DOHH2 (cell line): ENCODE data around the gene TWF2.
A peak's percentile ranks its signal among the peaks of the same experiment; 100 is the strongest.

Experiments
- H3F3A ChIP-seq: fragments of 200-600 bp; sonication (generic), shearing (Covaris generic); 2 replicates; pipeline ENCODE4 v1.6.0; 2016; ENCODE audit warnings: antibody characterized with exemption, mild to moderate bottlenecking; ENCODE audit not compliant: control insufficient read depth, insufficient read depth
- H3K27ac ChIP-seq: fragments of 200-600 bp; sonication (generic); 2 replicates; pipeline ENCODE4 v1.5.1; 2014; ENCODE audit warnings: low read depth, mild to moderate bottlenecking, low read length, moderate library complexity
- H3K27me3 ChIP-seq: fragments of 200-600 bp; sonication (generic); 2 replicates; pipeline ENCODE4 v1.6.1; 2014; ENCODE audit warnings: mild to moderate bottlenecking, low read length, mixed read lengths; ENCODE audit not compliant: control insufficient read depth
- H3K36me3 ChIP-seq: fragments of 200-600 bp; sonication (generic); 2 replicates; pipeline ENCODE4 v1.6.1; 2014; ENCODE audit warnings: mild to moderate bottlenecking, low read length, moderate library complexity, mixed read lengths; ENCODE audit not compliant: control insufficient read depth
- H3K4me1 ChIP-seq: fragments of 200-600 bp; sonication (generic); 2 replicates; pipeline ENCODE4 v1.6.1; 2014; ENCODE audit warnings: mild to moderate bottlenecking, low read length, mixed read lengths; ENCODE audit not compliant: control insufficient read depth
- H3K4me2 ChIP-seq: fragments of 200-600 bp; sonication (generic); 2 replicates; pipeline ENCODE4 v1.6.0; 2014; ENCODE audit warnings: mild to moderate bottlenecking, low read length, moderate library complexity
- H3K4me3 ChIP-seq: fragments of 200-600 bp; sonication (generic); 2 replicates; pipeline ENCODE4 v1.5.1; 2014; ENCODE audit warnings: mild to moderate bottlenecking, low read length, mixed read lengths
- H3K79me2 ChIP-seq: fragments of 200-600 bp; sonication (generic); 2 replicates; pipeline ENCODE4 v1.6.1; 2014; ENCODE audit warnings: mild to moderate bottlenecking, low read length, mixed read lengths; ENCODE audit not compliant: control insufficient read depth
- H3K9me2 ChIP-seq: fragments of 200-600 bp; sonication (generic); replicated peaks from 2 replicates; pipeline ENCODE4 v1.6.1; 2014; ENCODE audit warnings: mild to moderate bottlenecking, low read length, mixed read lengths; ENCODE audit not compliant: control insufficient read depth
- H3K9me3 ChIP-seq: fragments of 200-600 bp; sonication (generic); 2 replicates; pipeline ENCODE4 v1.6.1; 2014; ENCODE audit warnings: antibody characterized with exemption, low read length, mixed read lengths; ENCODE audit not compliant: control insufficient read depth, insufficient read depth
- H4K20me1 ChIP-seq: fragments of 200-600 bp; sonication (generic); 2 replicates; pipeline ENCODE4 v1.6.0; 2014; ENCODE audit warnings: low read depth, mild to moderate bottlenecking, antibody characterized with exemption, low read length, moderate library complexity; ENCODE audit not compliant: control insufficient read depth, insufficient read depth
- CTCF ChIP-seq: fragments of 200-600 bp; sonication (generic); IDR thresholded peaks from one replicate; pipeline ENCODE4 v1.5.1; 2014; ENCODE audit warnings: antibody characterized with exemption, mild to moderate bottlenecking, low read depth, low read length; ENCODE audit not compliant: poor library complexity, severe bottlenecking
- EZH2phosphoT487 ChIP-seq: fragments of 200-600 bp; sonication (generic); IDR thresholded peaks from 2 replicates; pipeline ENCODE4 v1.6.1; 2017; ENCODE audit warnings: borderline replicate concordance, mild to moderate bottlenecking, antibody characterized with exemption, low read length, moderate library complexity, mixed read lengths

TWF2 gene

GRCh38 chr3:52240059-52240885 lies 1.3 kb upstream of the TWF2 start:
- Histone ChIP-seq H3K4me3 (peak overlapping the region; percentile 85), H3K9me2 (no peaks in the 10 kb centered on the region), H3F3A (peaks cover 2% of the 10 kb centered on the region; the same call in 1 of the 2 replicates), H3K27me3 (peaks cover 5% of the 10 kb centered on the region), H3K79me2 (peaks cover 44% of the 10 kb centered on the region), H3K27ac (no peak overlapping the region), H3K9me3 (no peaks in the 10 kb centered on the region), H4K20me1 (no peaks in the 10 kb centered on the region; the same call in 1 of the 2 replicates), H3K4me1 (peaks cover 42% of the 10 kb centered on the region), H3K36me3 (peaks cover 8% of the 10 kb centered on the region), H3K4me2 (peak overlapping the region; percentile 99)
- no peak for TF ChIP-seq EZH2phosphoT487
- TF ChIP-seq CTCF: no peak

GRCh38 chr3:52238193-52238760 lies 681 bp downstream of the TWF2 start:
- Histone ChIP-seq H3K4me2 (peak overlapping the region; percentile 99), H3K36me3 (peaks cover 19% of the 10 kb centered on the region), H3K27ac (peak overlapping the region; percentile 55), H3K4me1 (peaks cover 26% of the 10 kb centered on the region), H3F3A (no peaks in the 10 kb centered on the region; the same call in 1 of the 2 replicates), H3K4me3 (peak overlapping the region; percentile 85), H3K9me2 (no peaks in the 10 kb centered on the region), H4K20me1 (no peaks in the 10 kb centered on the region; the same call in 1 of the 2 replicates), H3K79me2 (peaks cover 44% of the 10 kb centered on the region), H3K9me3 (no peaks in the 10 kb centered on the region), H3K27me3 (no peaks in the 10 kb centered on the region)
- no peak for TF ChIP-seq EZH2phosphoT487
- TF ChIP-seq CTCF: no peak

- TF ChIP-seq CTCF (peak; percentile 14), EZH2phosphoT487 (no peak)
- no peaks in the 10 kb centered on the region for H3K9me3 ChIP-seq
- peaks cover 44% of the 10 kb centered on the region for H3K79me2 ChIP-seq
- peaks cover 22% of the 10 kb centered on the region for H3K36me3 ChIP-seq
- peaks cover 26% of the 10 kb centered on the region for H3K4me1 ChIP-seq
- no peaks in the 10 kb centered on the region for H3K9me2 ChIP-seq
- no peaks in the 10 kb centered on the region; the same call in 1 of the 2 replicates for H3F3A ChIP-seq
- H3K27me3 ChIP-seq: no peaks in the 10 kb centered on the region
- peak overlapping the region; percentile 99 for H3K4me2 ChIP-seq
- H3K4me3 ChIP-seq: peak overlapping the region; percentile 85
- H4K20me1 ChIP-seq: no peaks in the 10 kb centered on the region; the same call in 1 of the 2 replicates
- no peak overlapping the region for H3K27ac ChIP-seq
These were observed 1.2 kb downstream of the TWF2 start for GRCh38 chr3:52237657-52238172.
